Neural cell (in vitro differentiated cells): Measurements from ENCODE around the gene USP4. TPM values are rescaled to one million over a fixed set of nuclear protein-coding genes. Genes with fewer than 3 reads are reported as not detected.

Source experiments
- H2AFZ ChIP-seq: fragments of 200-600, 300-800 bp; sonication (generic), shearing (Covaris generic); 2 replicates; pipeline ENCODE4 v1.6.0; 2014; ENCODE audit warnings: low read depth, mild to moderate bottlenecking, antibody characterized with exemption, low read length, moderate library complexity
- H3F3A ChIP-seq: fragments of 200-600 bp; shearing (Covaris generic); 2 replicates; pipeline ENCODE4 v1.6.1; 2016; ENCODE audit warnings: mild to moderate bottlenecking, moderate library complexity, mixed read lengths, antibody characterized with exemption, low read length; ENCODE audit not compliant: insufficient read depth, poor library complexity, severe bottlenecking
- H3K27ac ChIP-seq: fragments of 200-600, 300-800 bp; sonication (generic), shearing (Covaris generic); 2 replicates; pipeline ENCODE4 v1.5.1; 2014; ENCODE audit warnings: mild to moderate bottlenecking, low read length, moderate library complexity
- H3K27me3 ChIP-seq: fragments of 300-800, 200-600 bp; sonication (generic), shearing (Covaris generic); 2 replicates; pipeline ENCODE4 v1.6.0; 2014; ENCODE audit warnings: mild to moderate bottlenecking, low read depth, low read length, moderate library complexity; ENCODE audit not compliant: insufficient read depth
- H3K36me3 ChIP-seq: fragments of 300-800, 200-600 bp; sonication (generic), shearing (Covaris generic); 2 replicates; pipeline ENCODE4 v1.5.1; 2014; ENCODE audit warnings: mild to moderate bottlenecking, antibody characterized with exemption, low read length, moderate library complexity; ENCODE audit not compliant: insufficient read depth
- H3K4me2 ChIP-seq: fragments of 300-800, 200-600 bp; sonication (generic), shearing (Covaris generic); 2 replicates; pipeline ENCODE4 v1.6.0; 2014; ENCODE audit warnings: mild to moderate bottlenecking, low read length
- H3K4me3 ChIP-seq: fragments of 300-800, 200-600 bp; sonication (generic), shearing (Covaris generic); 2 replicates; pipeline ENCODE4 v1.5.1; 2014; ENCODE audit warnings: mild to moderate bottlenecking, low read length, moderate library complexity
- H3K79me2 ChIP-seq: fragments of 200-600 bp; shearing (Covaris generic); replicated peaks from 2 replicates; pipeline ENCODE4 v1.6.0; 2014; ENCODE audit warnings: mild to moderate bottlenecking, low read length, moderate library complexity; ENCODE audit not compliant: insufficient read depth
- H3K9ac ChIP-seq: fragments of 300-800, 200-600 bp; sonication (generic), shearing (Covaris generic); 2 replicates; pipeline ENCODE4 v1.6.1; 2016; ENCODE audit warnings: mild to moderate bottlenecking, low read length, mixed read lengths
- H3K9me2 ChIP-seq: fragments of 200-600 bp; shearing (Covaris generic); 2 replicates; pipeline ENCODE4 v1.6.1; 2016; ENCODE audit warnings: mild to moderate bottlenecking, low read length, mixed read lengths; ENCODE audit not compliant: insufficient read depth
- H3K9me3 ChIP-seq: fragments of 200-600, 300-800 bp; sonication (generic), shearing (Covaris generic); 2 replicates; pipeline ENCODE4 v1.6.1; 2016; ENCODE audit warnings: mild to moderate bottlenecking, mixed run types, low read length, moderate library complexity, mixed read lengths
- H4K20me1 ChIP-seq: fragments of 200-600 bp; shearing (Covaris generic); 2 replicates; pipeline ENCODE4 v1.6.1; 2016; ENCODE audit warnings: mild to moderate bottlenecking, mixed run types; ENCODE audit not compliant: insufficient read depth
- CTCF ChIP-seq: fragments of 450-650 bp; IDR thresholded peaks from 2 replicates; pipeline ENCODE4 v1.5.1; 2014; ENCODE audit warnings: antibody characterized with exemption, mild to moderate bottlenecking, moderate library complexity; ENCODE audit not compliant: poor library complexity, severe bottlenecking
- EP300 ChIP-seq: fragments of 450-650 bp; conservative IDR thresholded peaks from 2 replicates; pipeline ENCODE4 v1.6.1; 2014; ENCODE audit warnings: antibody characterized with exemption, mild to moderate bottlenecking, moderate library complexity; ENCODE audit not compliant: poor library complexity, severe bottlenecking
- EZH2 ChIP-seq: fragments of 200-600, 300-800 bp; shearing (Covaris generic), sonication (generic); IDR thresholded peaks from 2 replicates; pipeline ENCODE4 v1.6.1; 2014; ENCODE audit warnings: antibody characterized with exemption, low read length, borderline replicate concordance, mild to moderate bottlenecking; ENCODE audit not compliant: insufficient read depth, poor library complexity, severe bottlenecking
- MXI1 ChIP-seq: fragments of 450-650 bp; conservative IDR thresholded peaks from 2 replicates; pipeline ENCODE4 v1.6.1; 2014; ENCODE audit warnings: antibody characterized with exemption, mild to moderate bottlenecking; ENCODE audit not compliant: poor library complexity, severe bottlenecking
- POLR2AphosphoS5 ChIP-seq: IDR thresholded peaks from 2 replicates; pipeline ENCODE4 v1.6.1; 2012
- RAD21 ChIP-seq: fragments of 450-650 bp; conservative IDR thresholded peaks from 2 replicates; pipeline ENCODE4 v1.6.1; 2014; ENCODE audit warnings: antibody characterized with exemption, mild to moderate bottlenecking, moderate library complexity
- REST ChIP-seq: IDR thresholded peaks from 2 replicates; pipeline ENCODE4 v1.6.1; 2012; ENCODE audit warnings: borderline replicate concordance
- SMC3 ChIP-seq: fragments of 450-650 bp; conservative IDR thresholded peaks from 2 replicates; pipeline ENCODE4 v1.6.1; 2014; ENCODE audit warnings: antibody characterized with exemption, mild to moderate bottlenecking, moderate library complexity; ENCODE audit not compliant: poor library complexity
- TAF1 ChIP-seq: IDR thresholded peaks from 2 replicates; pipeline ENCODE4 v1.6.1; 2012; ENCODE audit warnings: low read depth
- polyA plus RNA-seq: library from polyadenylated mRNA; depleted of rRNA; stranded (reverse); fragments of >200 nt; gene quantifications from 2 replicates; pipeline ENCODE4 v1.2.3, GENCODE V29; 2014

The USP4 gene
- polyA plus RNA-seq, 1 donor from 2014 or later: 35.5 TPM

- no peaks in the 10 kb centered on the region for H4K20me1 ChIP-seq
- H3K4me3 ChIP-seq: no peak overlapping the region
- no peaks in the 10 kb centered on the region for H3K27me3 ChIP-seq
- H3K27ac ChIP-seq: no peak overlapping the region
- no peaks in the 10 kb centered on the region for H3K9me3 ChIP-seq
- TF ChIP-seq SMC3 (no peak), MXI1 (no peak), RAD21 (no peak), REST (no peak), POLR2AphosphoS5 (no peak), EZH2 (no peak)
- no peaks in the 10 kb centered on the region for H3K36me3 ChIP-seq
- no peaks in the 10 kb centered on the region for H3K9me2 ChIP-seq
- no peak overlapping the region for H3K9ac ChIP-seq
- no peaks in the 10 kb centered on the region for H3F3A ChIP-seq
- no peak overlapping the region for H2AFZ ChIP-seq
- H3K79me2 ChIP-seq: no peaks in the 10 kb centered on the region
- no peak overlapping the region for H3K4me2 ChIP-seq
These were observed 12.4 kb downstream of the USP4 start for GRCh38 chr3:49327485-49327884.

GRCh38 chr3:49324768-49325167 is 15.1 kb downstream of the USP4 start:
- H3K4me2 ChIP-seq: no peak overlapping the region
- H3F3A ChIP-seq: no peaks in the 10 kb centered on the region
- no peaks in the 10 kb centered on the region for H3K27me3 ChIP-seq
- H4K20me1 ChIP-seq: no peaks in the 10 kb centered on the region
- no peak overlapping the region for H2AFZ ChIP-seq
- H3K4me3 ChIP-seq: no peak overlapping the region
- H3K9me2 ChIP-seq: no peaks in the 10 kb centered on the region
- TF ChIP-seq TAF1 (no peak), CTCF (no peak), EZH2 (no peak), REST (no peak), RAD21 (no peak), MXI1 (no peak), SMC3 (no peak), POLR2AphosphoS5 (no peak), EP300 (no peak)
- no peaks in the 10 kb centered on the region for H3K9me3 ChIP-seq
- H3K79me2 ChIP-seq: no peaks in the 10 kb centered on the region
- no peak overlapping the region for H3K27ac ChIP-seq
- no peak overlapping the region for H3K9ac ChIP-seq
- no peaks in the 10 kb centered on the region for H3K36me3 ChIP-seq
